SK-N-DZ (cell line): ENCODE data around the gene ITGB2.

Experiments
- DNase-seq: peaks from one replicate; pipeline ENCODE4 v3.0.0-alpha.2; 2015; ENCODE audit warnings: low spot score

ITGB2 gene

DNA sequence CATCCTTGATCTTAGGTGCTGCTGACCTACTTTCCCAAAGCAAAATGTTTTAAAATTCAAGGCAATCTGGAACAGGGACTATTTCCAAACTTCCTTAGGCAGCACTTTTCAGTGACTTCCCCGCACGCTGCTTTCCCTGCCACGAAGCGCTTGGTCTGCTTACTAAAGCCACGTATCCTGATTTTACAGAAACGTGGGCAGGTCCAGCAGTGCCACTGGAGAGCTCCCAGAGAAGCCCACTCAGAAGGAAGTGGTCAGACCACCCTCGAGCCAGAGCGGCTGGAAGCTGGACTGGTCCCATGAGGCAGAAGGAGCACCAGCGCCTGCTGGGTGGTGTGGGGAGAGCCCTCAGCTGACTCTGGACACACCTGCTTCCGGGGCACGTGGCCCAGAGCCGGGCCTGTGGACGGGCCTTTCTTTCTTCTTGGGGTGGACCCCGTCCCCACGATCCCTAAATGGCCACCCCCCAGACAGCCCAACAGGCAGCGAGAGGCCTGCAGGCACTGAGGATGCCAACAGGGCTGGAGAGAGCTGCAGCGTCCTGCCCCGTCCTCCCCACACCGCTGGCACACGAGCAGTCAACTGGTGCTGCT lies 70.4 kb downstream of the ITGB2 start:
- DNase-seq: no peak

GRCh38 chr21:44849616-44850130 lies 71.0 kb downstream of the ITGB2 start:
- DNase-seq: no peak

- no peak for DNase-seq
Observed at GRCh38 chr21:44848821-44849521, 71.7 kb downstream of the ITGB2 start.

GRCh38 chr21:44847261-44848056 lies 73.2 kb downstream of the ITGB2 start:
- DNase-seq: no peak

DNA sequence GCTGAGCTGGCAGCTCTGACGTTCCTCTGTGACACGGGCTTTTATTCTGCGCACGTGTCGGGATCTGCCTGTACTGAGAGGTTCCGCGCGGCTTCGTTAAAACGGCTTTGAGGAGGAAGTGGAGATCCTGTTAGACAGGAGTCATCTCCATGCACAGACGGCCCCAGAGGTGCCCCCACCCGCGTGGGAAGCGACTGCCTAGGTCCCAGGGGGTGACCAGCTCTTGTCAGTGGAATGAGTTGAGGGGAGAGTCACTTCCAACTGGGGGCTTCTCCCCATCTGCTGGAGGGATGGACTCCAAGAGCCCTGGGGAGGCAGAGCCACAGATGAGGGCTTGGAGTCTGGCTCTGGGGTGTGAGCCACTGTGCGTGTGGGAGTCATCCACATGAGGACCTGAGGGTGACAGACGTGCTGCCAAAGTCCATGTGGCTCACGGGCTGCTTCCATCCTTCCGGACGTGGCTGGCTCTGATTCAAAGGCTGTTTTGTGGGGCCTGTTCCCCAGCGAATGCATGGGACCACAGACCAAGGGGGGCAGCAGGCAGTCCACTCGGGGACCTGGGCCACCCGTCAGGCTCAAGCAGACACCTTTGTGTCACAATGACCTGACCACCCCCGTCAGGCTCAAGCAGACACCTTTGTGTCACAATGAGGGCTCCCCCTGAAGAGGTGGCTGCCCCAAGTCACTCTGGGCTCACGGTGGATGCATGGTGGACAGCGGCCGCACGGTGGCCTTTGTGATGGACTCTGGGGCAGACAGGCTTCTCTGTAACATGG lies 74.0 kb downstream of the ITGB2 start:
- peak; percentile 28 for DNase-seq

GRCh38 chr21:44846224-44846484 lies 74.5 kb downstream of the ITGB2 start:
- DNase-seq: no peak

DNA sequence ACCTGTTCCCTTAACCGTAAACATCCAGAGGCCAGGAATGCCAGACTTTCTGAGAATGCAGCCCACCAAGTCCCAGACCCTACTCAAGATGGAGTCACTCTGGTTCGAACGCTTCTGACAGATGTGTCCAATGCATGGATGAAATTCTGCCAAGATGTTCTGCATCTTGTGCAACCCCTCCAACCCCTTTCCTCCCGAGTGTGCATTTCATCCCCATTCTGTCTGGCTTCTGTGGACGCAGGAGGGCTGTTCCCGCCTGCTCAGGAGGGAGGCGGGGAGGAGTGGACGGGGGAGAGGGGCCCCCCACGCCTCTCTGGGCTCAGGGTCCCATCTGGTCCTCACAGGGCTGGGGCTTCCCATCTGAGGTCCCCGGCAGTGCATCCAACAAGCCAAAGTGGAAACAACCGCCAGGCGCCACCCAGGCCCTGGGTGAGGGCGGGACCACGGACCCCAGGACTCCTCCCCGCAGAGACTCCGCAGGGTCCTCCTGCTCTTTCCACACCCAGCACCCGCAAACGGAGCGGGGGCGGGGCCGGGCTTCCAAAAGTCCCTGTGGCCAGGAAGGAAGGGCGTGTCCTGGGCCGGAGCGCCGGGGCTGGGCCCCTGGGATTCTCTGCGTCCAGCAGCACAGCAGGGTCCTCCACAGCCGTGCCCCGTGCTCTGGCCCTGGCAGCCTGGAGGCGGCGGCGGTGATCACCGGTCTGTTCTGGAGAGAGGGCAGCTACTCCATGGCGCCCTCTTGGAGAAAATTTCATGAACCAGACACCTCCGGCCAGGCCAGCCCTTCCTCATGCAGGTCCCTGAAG lies 75.1 kb downstream of the ITGB2 start:
- DNase-seq: peak; percentile 78

GRCh38 chr21:44844256-44844655 lies 76.4 kb downstream of the ITGB2 start:
- DNase-seq: no peak

GRCh38 chr21:44842721-44843445 lies 77.8 kb downstream of the ITGB2 start:
- no peak for DNase-seq

GRCh38 chr21:44842087-44842486 lies 78.6 kb downstream of the ITGB2 start:
- no peak for DNase-seq

- DNase-seq: no peak
Observed at GRCh38 chr21:44840771-44841170, 79.9 kb downstream of the ITGB2 start.

- no peak for DNase-seq
Observed at GRCh38 chr21:44838951-44839350, 81.7 kb downstream of the ITGB2 start.

- no peak for DNase-seq
Observed at GRCh38 chr21:44838039-44838895, 82.4 kb downstream of the ITGB2 start.

GRCh38 chr21:44837537-44837936 lies 83.2 kb downstream of the ITGB2 start:
- no peak for DNase-seq

GRCh38 chr21:44836666-44837471 lies 83.8 kb downstream of the ITGB2 start:
- DNase-seq: peak; percentile 76

- no peak for DNase-seq
Observed at GRCh38 chr21:44836349-44836665, 84.4 kb downstream of the ITGB2 start.
